IMR-90 (cell line): ENCODE data around the gene NUAK1. TPM values are rescaled to one million over a fixed set of nuclear protein-coding genes. Genes with fewer than 3 reads are reported as not detected.

Source experiments
- ATAC-seq: fragments of 200-7000 bp; cut with Tn5 transposase; 2 replicates; pipeline ENCODE4 v1.9.1; 2020; ENCODE audit warnings: low read depth, mild to moderate bottlenecking, moderate library complexity
- BruUV-seq: library from RNA; stranded (reverse); fragments of 400-500 nt; replicated peaks from 2 replicates; lab custom pipeline; 2021; lab: Mats Ljungman, UMichigan
- CTCF ChIA-PET: fragments of 300-600 bp; formaldehyde crosslinking; extraction: SDS; loops from one replicate; lab custom pipeline; 2021; ENCODE audit warnings: antibody characterized with exemption; lab: Yijun Ruan, JAX
- POLR2A ChIA-PET: fragments of 300-600 bp; sonication (Branson Sonifier 250); formaldehyde crosslinking; loops from one replicate; lab custom pipeline; 2022; ENCODE audit warnings: antibody characterized with exemption; ENCODE audit not compliant: unreplicated experiment; lab: Charles Lee
- DNase-seq: peaks from one replicate; pipeline ENCODE4 v3.0.0; 2013
- H2AFZ ChIP-seq: replicated peaks from 2 replicates; pipeline ENCODE3; 2013; ENCODE audit warnings: low read length, mild to moderate bottlenecking; ENCODE audit not compliant: poor library complexity
- H2AK5ac ChIP-seq: 2 replicates; pipeline ENCODE4 v1.6.1; 2013; ENCODE audit warnings: low read depth, low read length, inconsistent platforms
- H2AK9ac ChIP-seq: replicated peaks from 2 replicates; pipeline ENCODE3; 2013; ENCODE audit warnings: mild to moderate bottlenecking, low read depth, low read length, moderate library complexity; ENCODE audit not compliant: poor library complexity
- H2BK120ac ChIP-seq: 2 replicates; pipeline ENCODE4 v1.6.1; 2013; ENCODE audit warnings: low read depth, low read length, inconsistent platforms
- H2BK15ac ChIP-seq: 3 replicates; pipeline ENCODE4 v1.6.1; 2013; ENCODE audit warnings: low read depth, low read length, inconsistent platforms
- H2BK20ac ChIP-seq: 2 replicates; pipeline ENCODE4 v1.6.1; 2013; ENCODE audit warnings: low read depth, mild to moderate bottlenecking, inconsistent platforms, low read length, moderate library complexity
- H2BK5ac ChIP-seq: 2 replicates; pipeline ENCODE4 v1.6.1; 2013; ENCODE audit warnings: mild to moderate bottlenecking, low read depth, low read length, inconsistent platforms; ENCODE audit not compliant: poor library complexity, severe bottlenecking
- H3K14ac ChIP-seq: replicated peaks from 2 replicates; pipeline ENCODE4 v1.6.1; 2013; ENCODE audit warnings: low read depth, low read length, inconsistent platforms
- H3K18ac ChIP-seq: 2 replicates; pipeline ENCODE4 v1.6.1; 2013; ENCODE audit warnings: low read depth, low read length, control low read depth
- H3K23ac ChIP-seq: 2 replicates; pipeline ENCODE4 v1.6.1; 2013; ENCODE audit warnings: low read depth, low read length, inconsistent platforms
- H3K27ac ChIP-seq: 2 replicates; pipeline ENCODE4 v1.5.1; 2013; ENCODE audit warnings: mild to moderate bottlenecking, control low read depth, low read length; ENCODE audit not compliant: insufficient read depth
- H3K27me3 ChIP-seq: 2 replicates; pipeline ENCODE4 v1.6.1; 2013; ENCODE audit warnings: low read length; ENCODE audit not compliant: control insufficient read depth, insufficient read depth
- H3K36me3 ChIP-seq: 2 replicates; pipeline ENCODE4 v1.6.1; 2013; ENCODE audit warnings: low read length, mixed read lengths; ENCODE audit not compliant: control insufficient read depth, insufficient read depth
- H3K4ac ChIP-seq: 2 replicates; pipeline ENCODE4 v1.6.1; 2013; ENCODE audit warnings: low read depth, low read length, inconsistent platforms
- H3K4me1 ChIP-seq: 2 replicates; pipeline ENCODE4 v1.6.1; 2013; ENCODE audit warnings: low read length, mixed read lengths; ENCODE audit not compliant: control insufficient read depth, insufficient read depth
- H3K4me2 ChIP-seq: 2 replicates; pipeline ENCODE4 v1.6.1; 2013; ENCODE audit warnings: low read depth, mild to moderate bottlenecking, control low read depth, low read length, moderate library complexity
- H3K4me3 ChIP-seq: 2 replicates; pipeline ENCODE4 v1.5.1; 2013; ENCODE audit warnings: low read depth, mild to moderate bottlenecking, control low read depth, low read length, moderate library complexity; ENCODE audit not compliant: insufficient read depth
- H3K56ac ChIP-seq: 2 replicates; pipeline ENCODE4 v1.6.1; 2013; ENCODE audit warnings: low read length, inconsistent platforms; ENCODE audit not compliant: insufficient read depth; ENCODE audit errors: extremely low read depth
- H3K79me1 ChIP-seq, 2 experiments: 2 replicates each; pipeline ENCODE4 v1.6.1; 2013; ENCODE audit warnings: low read length in 2 of 2, inconsistent platforms in 1 of 2, low read depth in 1 of 2
- H3K9ac ChIP-seq: 2 replicates; pipeline ENCODE4 v1.6.1; 2013; ENCODE audit warnings: low read depth, low read length, control low read depth
- H3K9me1 ChIP-seq: 2 replicates; pipeline ENCODE4 v1.6.1; 2013; ENCODE audit warnings: low read length, inconsistent platforms; ENCODE audit not compliant: insufficient read depth
- H3K9me3 ChIP-seq: 2 replicates; pipeline ENCODE4 v1.6.1; 2013; ENCODE audit warnings: low read length; ENCODE audit not compliant: control insufficient read depth, insufficient read depth
- H4K20me1 ChIP-seq: 2 replicates; pipeline ENCODE4 v1.6.1; 2013; ENCODE audit warnings: low read length, inconsistent platforms; ENCODE audit not compliant: insufficient read depth
- H4K5ac ChIP-seq: 2 replicates; pipeline ENCODE4 v1.6.1; 2013; ENCODE audit warnings: mild to moderate bottlenecking, low read depth, low read length, control low read depth
- H4K8ac ChIP-seq, 2 experiments: 2 replicates each; pipeline ENCODE4 v1.6.1; 2013; ENCODE audit warnings: low read depth in 2 of 2, low read length in 2 of 2, control low read depth in 1 of 2, inconsistent platforms in 1 of 2
- H4K91ac ChIP-seq: 2 replicates; pipeline ENCODE4 v1.6.1; 2013; ENCODE audit warnings: low read depth, low read length, inconsistent platforms; ENCODE audit not compliant: insufficient read depth
- POLR2A ChIP-seq: IDR thresholded peaks from 2 replicates; pipeline ENCODE4 v1.6.1; 2012; ENCODE audit warnings: mild to moderate bottlenecking, low read depth, low read length
- RAD21 ChIP-seq: IDR thresholded peaks from 2 replicates; pipeline ENCODE4 v1.6.1; 2012; ENCODE audit warnings: low read length, improper control_type of control experiment
- SMC3 ChIP-seq: fragments of 150-350 bp; IDR thresholded peaks from 2 replicates; pipeline ENCODE4 v1.6.1; 2016; ENCODE audit warnings: low read depth, mild to moderate bottlenecking, antibody characterized with exemption, low read length, moderate library complexity
- WGBS, 2 experiments: methylation state at CpG; one replicate each; pipeline versions ENCODE4 v1.1.5 to v1.1.7; 2013; ENCODE audit warnings: missing lambda C conversion rate in 2 of 2; ENCODE audit not compliant: insufficient read length in 1 of 2; ENCODE audit errors: extremely low coverage in 2 of 2; 5-methylcytosine and 5-hydroxymethylcytosine counted together
- dilution Hi-C: fragments of 300-500 bp; cut with HindIII; formaldehyde crosslinking; loops from one replicate; pipeline ENCODE4 v1.14.3; 2018; ENCODE audit warnings: low sequenced_read_pairs; ENCODE audit not compliant: unreplicated experiment
- in situ Hi-C: fragments of 300-500 bp; cut with MboI; formaldehyde crosslinking; loops from 3 replicates; pipeline ENCODE4 v1.14.3; 2019; ENCODE audit warnings: low sequenced_read_pairs, inconsistent platforms, mixed read lengths
- intact Hi-C: fragments of 100-400 bp; cut with micrococcal nuclease; formaldehyde crosslinking; loops from 2 replicates; pipeline ENCODE4 v1.10.0; 2022
- polyA plus RNA-seq, 3 experiments: library from polyadenylated mRNA; depleted of rRNA; stranded (reverse); fragments of >200 nt; gene quantifications; 2 replicates each; pipeline ENCODE4 v1.2.3, GENCODE V29; 2012; ENCODE audit warnings: low replicate concordance in 1 of 3
- total RNA-seq: library from RNA; depleted of rRNA; stranded (reverse); fragments of >200 nt; gene quantifications from 2 replicates; pipeline ENCODE4 v1.2.3, GENCODE V29; 2012
- TF ChIP-seq, protein P1 (sequence below): conservative IDR thresholded peaks from 2 replicates; pipeline ENCODE4 v1.5.1; 2012; ENCODE audit warnings: mild to moderate bottlenecking, low read depth, low read length, improper control_type of control experiment
- TF ChIP-seq, protein P2 (sequence below): fragments of 150-350 bp; IDR thresholded peaks from 2 replicates; pipeline ENCODE4 v1.6.1; 2017; ENCODE audit warnings: mild to moderate bottlenecking, antibody characterized with exemption, low read length, low read depth

Gene NUAK1
- total and polyA plus RNA-seq, 2 of the 4 experiments (the other 2 are of a cell fraction), result 4.8 to 8.8 TPM

DNA sequence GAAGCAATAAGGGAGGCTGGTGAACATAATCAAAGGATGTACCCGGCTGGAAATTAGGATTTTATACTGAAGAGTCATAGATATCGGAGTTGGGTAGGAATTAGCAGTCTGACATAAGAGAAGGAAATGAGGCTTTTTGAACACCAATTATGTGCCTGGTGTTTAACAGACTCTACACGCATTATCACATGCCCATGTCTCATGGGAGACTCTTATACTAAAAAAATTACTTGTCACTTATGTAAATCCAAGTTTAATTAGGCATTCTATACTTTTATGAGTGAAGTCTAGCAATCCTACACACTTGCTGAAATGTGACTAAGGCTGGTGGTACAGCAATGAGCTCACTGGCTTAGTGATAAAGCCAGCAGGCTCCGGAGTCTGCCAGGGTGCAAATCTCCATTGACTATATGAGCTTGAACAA is 93.5 kb downstream of the NUAK1 start:
- Histone ChIP-seq H2AK9ac (no peak overlapping the region), H2BK120ac (no peak overlapping the region), H3K27me3 (no peaks in the 10 kb centered on the region), H3K4ac (no peak overlapping the region), H3K14ac (0 out of 2 replicates have a peak overlapping the region, but pooled peaks have one; percentile 25), H3K27ac (no peak overlapping the region), H2AFZ (no peak overlapping the region), H4K20me1 (no peaks in the 10 kb centered on the region), H3K9me3 (no peaks in the 10 kb centered on the region), H3K18ac (no peak overlapping the region), H3K9me1 (peaks cover 3% of the 10 kb centered on the region), H3K4me1 (no peaks in the 10 kb centered on the region), H3K36me3 (no peaks in the 10 kb centered on the region), H3K79me1 (no peaks in the 10 kb centered on the region), H3K9ac (no peak overlapping the region), H2BK20ac (no peak overlapping the region), H4K8ac (no peak overlapping the region), H4K91ac (no peak overlapping the region), H3K56ac (no peak overlapping the region), H3K23ac (peak overlapping the region; percentile 27; the same call in 1 of the 2 replicates), H4K5ac (no peak overlapping the region), H2BK15ac (no peak overlapping the region), H3K4me2 (no peak overlapping the region), H2AK5ac (no peak overlapping the region), H3K4me3 (no peak overlapping the region), H2BK5ac (no peak overlapping the region)
- dilution Hi-C loops, result no loop called here
- WGBS, 2 experiments, result no CpG with 5 or more reads among the region's 4 CpGs
- intact Hi-C loops, result no loop called here
- in situ Hi-C loops, result no loop called here
- TF ChIP-seq SMC3 (no peak), POLR2A (no peak), RAD21 (no peak)
- TF ChIP-seq, protein P1, sequence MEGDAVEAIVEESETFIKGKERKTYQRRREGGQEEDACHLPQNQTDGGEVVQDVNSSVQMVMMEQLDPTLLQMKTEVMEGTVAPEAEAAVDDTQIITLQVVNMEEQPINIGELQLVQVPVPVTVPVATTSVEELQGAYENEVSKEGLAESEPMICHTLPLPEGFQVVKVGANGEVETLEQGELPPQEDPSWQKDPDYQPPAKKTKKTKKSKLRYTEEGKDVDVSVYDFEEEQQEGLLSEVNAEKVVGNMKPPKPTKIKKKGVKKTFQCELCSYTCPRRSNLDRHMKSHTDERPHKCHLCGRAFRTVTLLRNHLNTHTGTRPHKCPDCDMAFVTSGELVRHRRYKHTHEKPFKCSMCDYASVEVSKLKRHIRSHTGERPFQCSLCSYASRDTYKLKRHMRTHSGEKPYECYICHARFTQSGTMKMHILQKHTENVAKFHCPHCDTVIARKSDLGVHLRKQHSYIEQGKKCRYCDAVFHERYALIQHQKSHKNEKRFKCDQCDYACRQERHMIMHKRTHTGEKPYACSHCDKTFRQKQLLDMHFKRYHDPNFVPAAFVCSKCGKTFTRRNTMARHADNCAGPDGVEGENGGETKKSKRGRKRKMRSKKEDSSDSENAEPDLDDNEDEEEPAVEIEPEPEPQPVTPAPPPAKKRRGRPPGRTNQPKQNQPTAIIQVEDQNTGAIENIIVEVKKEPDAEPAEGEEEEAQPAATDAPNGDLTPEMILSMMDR, result no peak
- TF ChIP-seq, protein P2, sequence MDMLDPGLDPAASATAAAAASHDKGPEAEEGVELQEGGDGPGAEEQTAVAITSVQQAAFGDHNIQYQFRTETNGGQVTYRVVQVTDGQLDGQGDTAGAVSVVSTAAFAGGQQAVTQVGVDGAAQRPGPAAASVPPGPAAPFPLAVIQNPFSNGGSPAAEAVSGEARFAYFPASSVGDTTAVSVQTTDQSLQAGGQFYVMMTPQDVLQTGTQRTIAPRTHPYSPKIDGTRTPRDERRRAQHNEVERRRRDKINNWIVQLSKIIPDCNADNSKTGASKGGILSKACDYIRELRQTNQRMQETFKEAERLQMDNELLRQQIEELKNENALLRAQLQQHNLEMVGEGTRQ, result no peak
- no TSS peak for BruUV-seq
- ATAC-seq (no peak), DNase-seq (no peak)
- ChIA-PET POLR2A (no interaction called here), CTCF (no interaction called here)
